GM18951 (cell line): ENCODE measurements around the gene ZCCHC4.

Source experiments
- POLR2A ChIP-seq: IDR thresholded peaks from 4 replicates; pipeline ENCODE4 v1.6.1; 2011; ENCODE audit warnings: mild to moderate bottlenecking; ENCODE audit not compliant: insufficient read length, insufficient read depth; ENCODE audit errors: extremely low read depth
- in situ Hi-C: fragments of 300-500 bp; cut with MboI; formaldehyde crosslinking; loops from one replicate; pipeline ENCODE4 v1.12.0; 2022; ENCODE audit warnings: low sequenced_read_pairs, mixed read lengths, inconsistent platforms; ENCODE audit not compliant: unreplicated experiment

Gene ZCCHC4

GRCh38 chr4:25406081-25406692, 93.6 kb downstream of the ZCCHC4 start:
- in situ Hi-C loops, result no loop called here
- no peak for TF ChIP-seq POLR2A

- no peak for TF ChIP-seq POLR2A
- in situ Hi-C loops, result no loop called here
These were observed 98.4 kb downstream of the ZCCHC4 start for GRCh38 chr4:25410820-25411529.

GRCh38 chr4:25413261-25413660, 100.7 kb downstream of the ZCCHC4 start:
- TF ChIP-seq POLR2A, result no peak
- in situ Hi-C loops, result no loop called here

GRCh38 chr4:25417014-25417413, 104.4 kb downstream of the ZCCHC4 start:
- in situ Hi-C loops, result no loop called here
- no peak for TF ChIP-seq POLR2A
